Muscle of leg (tissue), 11 donors: ENCODE data around the gene CDK10. TPM values are rescaled to one million over a fixed set of nuclear protein-coding genes. Genes with fewer than 3 reads are reported as not detected.
A peak's percentile ranks its signal among the peaks of the same experiment; 100 is the strongest.

Source experiments
- DNase-seq: peaks from one replicate; pipeline ENCODE4 v3.0.0; 2013
- H3K27ac ChIP-seq: one replicate; pipeline ENCODE4 v1.5.1; 2013; ENCODE audit warnings: mild to moderate bottlenecking, low read length, control low read depth
- H3K27me3 ChIP-seq: one replicate; pipeline ENCODE4 v1.6.1; 2013; ENCODE audit warnings: low read length; ENCODE audit not compliant: control insufficient read depth, insufficient read depth
- H3K36me3 ChIP-seq: one replicate; pipeline ENCODE4 v1.6.1; 2013; ENCODE audit warnings: low read length; ENCODE audit not compliant: control insufficient read depth, insufficient read depth
- H3K4me1 ChIP-seq: one replicate; pipeline ENCODE4 v1.6.1; 2013; ENCODE audit warnings: low read length; ENCODE audit not compliant: control insufficient read depth, insufficient read depth
- H3K4me3 ChIP-seq: one replicate; pipeline ENCODE4 v1.5.1; 2013; ENCODE audit warnings: low read length, control low read depth
- H3K9me3 ChIP-seq: replicated peaks from 2 replicates; pipeline ENCODE4 v1.6.1; 2013; ENCODE audit warnings: low read depth, low read length; ENCODE audit not compliant: control insufficient read depth
- WGBS: methylation state at CpG from one replicate; pipeline ENCODE4 v1.1.5; 2013; ENCODE audit warnings: missing lambda C conversion rate; ENCODE audit not compliant: insufficient coverage; 5-methylcytosine and 5-hydroxymethylcytosine counted together
- polyA plus RNA-seq, 8 donors: library from polyadenylated mRNA; unstranded; fragments of 120-200 nt; gene quantifications; one replicate each; pipeline versions ENCODE4 v1.2.1 to v1.2.3, GENCODE V29; 2013; ENCODE audit warnings: inconsistent platforms in 1 of 8, low replicate concordance in 1 of 8; ENCODE audit not compliant: insufficient read length in 8 of 8, insufficient read depth in 1 of 8
- total RNA-seq: library from RNA; stranded (reverse); fragments of 120-200 nt; gene quantifications from one replicate; pipeline ENCODE4 v1.2.4, GENCODE V29; 2013

The CDK10 gene
- total and polyA plus RNA-seq, 9 donors = 44.4 to 65.0 (median 53.9) TPM

DNA sequence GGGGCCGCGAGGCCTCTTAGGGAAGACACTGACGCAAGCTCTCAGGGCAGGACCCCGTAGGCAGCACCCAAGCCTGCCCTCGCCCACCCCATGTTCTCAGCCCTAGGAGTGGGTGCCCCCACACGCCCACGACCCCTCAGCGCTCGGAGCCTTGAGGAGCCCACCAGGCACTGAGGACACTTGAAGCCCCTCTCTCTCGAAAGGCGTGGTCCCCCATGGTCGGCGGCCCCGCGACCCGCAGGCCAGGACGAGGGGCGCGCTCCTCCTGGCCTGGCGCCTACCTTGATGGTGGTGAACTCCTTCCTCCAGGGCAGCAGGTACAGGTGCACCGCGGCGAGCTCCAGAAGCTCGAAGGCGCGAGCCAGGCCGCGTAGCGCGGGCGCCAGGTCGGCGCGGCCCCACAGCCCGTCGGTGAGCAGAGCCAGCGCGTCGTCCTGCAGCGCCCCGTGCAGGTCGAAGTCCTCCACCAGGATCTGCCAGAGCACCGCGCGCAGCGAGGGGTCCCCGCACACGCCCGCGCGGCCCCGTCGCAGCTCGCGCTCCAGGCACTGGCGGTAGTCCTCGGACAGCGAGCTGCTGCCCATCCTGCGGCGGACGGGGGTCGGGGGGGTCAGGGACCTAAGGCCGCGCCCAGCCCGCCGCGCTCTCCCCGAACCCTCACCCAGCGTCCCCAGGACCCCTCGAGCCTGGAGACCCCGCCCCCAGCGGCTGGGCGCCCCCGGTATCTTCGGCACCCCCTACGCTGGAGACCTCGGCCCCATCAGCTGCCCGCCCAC is 14.3 kb downstream of the CDK10 start:
- DNase-seq = peak; percentile 65
- 2% methylated on average over 73 of the region's 78 CpGs for WGBS
- H3K4me1 ChIP-seq = peaks cover 50% of the 10 kb centered on the region

DNA sequence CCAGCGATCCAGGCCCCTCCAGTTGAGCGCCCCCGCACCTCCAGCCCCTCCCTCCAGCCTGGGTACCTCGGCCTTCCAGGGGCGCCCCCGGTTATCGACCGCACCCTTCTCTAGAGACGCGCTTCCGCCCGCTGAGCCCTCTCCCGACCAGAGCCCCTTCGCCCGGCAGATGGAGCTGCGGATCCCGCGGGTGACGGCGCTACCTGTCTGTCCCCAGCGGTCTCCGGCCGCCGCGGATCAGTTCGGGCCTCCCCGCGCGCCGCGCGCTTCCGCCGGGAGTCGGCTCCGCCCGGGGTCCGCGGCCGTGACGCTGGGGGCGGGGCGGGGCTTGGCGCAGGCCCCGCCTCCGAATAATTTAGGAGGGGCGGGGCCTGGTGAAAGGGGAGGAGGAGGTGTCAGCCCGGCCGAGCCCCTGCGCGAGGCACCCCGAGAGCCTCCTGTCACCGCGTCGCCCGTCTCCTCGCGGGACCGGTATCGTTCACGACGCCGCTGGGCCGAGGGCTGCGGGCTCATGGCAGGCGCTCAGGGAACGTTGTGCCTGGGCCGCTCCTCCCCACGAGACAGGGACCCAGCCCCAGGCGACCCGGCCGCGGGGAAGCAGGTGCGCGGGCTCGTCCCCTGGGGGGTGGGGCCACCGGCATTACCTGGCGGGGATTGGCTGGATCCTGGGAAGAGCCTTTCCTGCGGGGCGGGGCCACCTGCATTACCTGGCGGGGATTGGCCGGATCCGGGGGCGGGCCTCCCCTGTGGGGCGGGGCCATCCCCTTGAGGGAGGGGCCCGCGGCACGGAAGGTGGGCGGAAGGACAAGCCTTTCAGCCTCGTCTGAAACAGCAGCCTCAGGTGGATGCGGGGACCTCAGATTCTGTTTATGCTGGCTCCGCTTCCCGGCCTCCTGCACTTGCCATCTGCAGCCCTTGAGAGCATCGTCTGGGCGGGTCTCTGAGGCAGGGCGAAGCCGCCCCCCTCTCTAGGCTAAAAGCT is 15.2 kb downstream of the CDK10 start, which contains the start of gene SPATA2L:
SPATA2L (minus strand) TSS at position 281 of the 982 bp plus-strand sequence. CDS start 473 bp downstream, outside the sequence.
- Histone ChIP-seq H3K27me3 (peaks cover 27% of the 10 kb centered on the region), H3K9me3 (no peaks in the 10 kb centered on the region), H3K4me1 (peaks cover 47% of the 10 kb centered on the region), H3K27ac (peak within 1 kb of the TSS; percentile 67), H3K36me3 (no peaks in the 10 kb centered on the region), H3K4me3 (peak within 1 kb of the TSS; percentile 68)
- under 1% methylated on average over 97 of the region's 97 CpGs for WGBS
- DNase-seq = peak; percentile 86

More for the DNA sequence above, 14.3 kb downstream of the CDK10 start:
- peak overlapping the region; percentile 68 for H3K4me3 ChIP-seq
- peaks cover 27% of the 10 kb centered on the region for H3K27me3 ChIP-seq
- H3K36me3 ChIP-seq = no peaks in the 10 kb centered on the region
- no peaks in the 10 kb centered on the region for H3K9me3 ChIP-seq
- H3K27ac ChIP-seq = peak overlapping the region; percentile 67

DNA sequence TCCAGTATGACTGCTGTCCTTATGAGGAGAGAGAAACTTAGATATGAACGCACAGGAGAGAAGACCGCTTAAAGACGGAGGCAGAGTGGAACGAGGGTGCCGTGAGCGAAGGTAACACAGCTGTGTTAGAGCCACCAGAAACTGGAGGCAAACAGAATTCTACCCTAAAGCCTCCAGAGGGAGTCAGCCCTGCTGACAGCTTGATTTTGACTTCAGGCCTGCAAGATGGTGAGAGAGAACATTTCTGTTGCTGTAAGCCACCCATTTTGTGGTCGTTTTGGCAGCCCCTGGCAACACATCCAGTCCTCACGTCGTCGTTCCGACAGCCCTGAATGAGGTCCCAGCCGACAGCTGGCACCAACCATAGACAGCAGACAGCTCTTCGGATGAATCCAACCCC is 17.8 kb downstream of the CDK10 start:
- H3K27ac ChIP-seq = no peak overlapping the region
- peaks cover 2% of the 10 kb centered on the region for H3K36me3 ChIP-seq
- peaks cover 27% of the 10 kb centered on the region for H3K27me3 ChIP-seq
- H3K4me1 ChIP-seq = peaks cover 43% of the 10 kb centered on the region
- WGBS = 91% methylated on average over 7 of the region's 13 CpGs
- H3K4me3 ChIP-seq = no peak overlapping the region
- H3K9me3 ChIP-seq = no peaks in the 10 kb centered on the region
- no peak for DNase-seq

DNA sequence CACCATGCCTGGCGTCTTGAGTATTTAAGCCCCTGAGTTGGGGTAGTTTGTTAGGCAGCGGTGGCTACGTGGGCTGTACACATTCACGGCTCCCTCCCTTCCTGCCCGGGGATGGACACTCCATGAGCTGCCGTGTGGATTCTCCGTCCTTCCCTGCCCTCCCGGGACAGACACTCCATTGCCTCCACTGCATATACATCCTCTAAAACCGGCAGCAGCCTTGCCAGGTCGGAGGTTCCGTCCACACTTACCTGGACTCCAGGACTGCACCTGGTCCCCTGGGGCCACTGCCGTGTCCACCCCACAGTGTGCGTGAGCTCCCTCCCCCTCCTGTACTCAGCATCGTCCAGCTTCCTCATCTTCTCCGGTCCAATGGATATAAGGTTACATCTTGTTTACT is 18.5 kb downstream of the CDK10 start:
- DNase-seq = no peak
- WGBS = 66% methylated on average over 10 of the region's 15 CpGs
- H3K27me3 ChIP-seq = peaks cover 27% of the 10 kb centered on the region
- peaks cover 7% of the 10 kb centered on the region for H3K36me3 ChIP-seq
- no peak overlapping the region for H3K4me3 ChIP-seq
- no peaks in the 10 kb centered on the region for H3K9me3 ChIP-seq
- H3K27ac ChIP-seq = no peak overlapping the region
- H3K4me1 ChIP-seq = peaks cover 41% of the 10 kb centered on the region

DNA sequence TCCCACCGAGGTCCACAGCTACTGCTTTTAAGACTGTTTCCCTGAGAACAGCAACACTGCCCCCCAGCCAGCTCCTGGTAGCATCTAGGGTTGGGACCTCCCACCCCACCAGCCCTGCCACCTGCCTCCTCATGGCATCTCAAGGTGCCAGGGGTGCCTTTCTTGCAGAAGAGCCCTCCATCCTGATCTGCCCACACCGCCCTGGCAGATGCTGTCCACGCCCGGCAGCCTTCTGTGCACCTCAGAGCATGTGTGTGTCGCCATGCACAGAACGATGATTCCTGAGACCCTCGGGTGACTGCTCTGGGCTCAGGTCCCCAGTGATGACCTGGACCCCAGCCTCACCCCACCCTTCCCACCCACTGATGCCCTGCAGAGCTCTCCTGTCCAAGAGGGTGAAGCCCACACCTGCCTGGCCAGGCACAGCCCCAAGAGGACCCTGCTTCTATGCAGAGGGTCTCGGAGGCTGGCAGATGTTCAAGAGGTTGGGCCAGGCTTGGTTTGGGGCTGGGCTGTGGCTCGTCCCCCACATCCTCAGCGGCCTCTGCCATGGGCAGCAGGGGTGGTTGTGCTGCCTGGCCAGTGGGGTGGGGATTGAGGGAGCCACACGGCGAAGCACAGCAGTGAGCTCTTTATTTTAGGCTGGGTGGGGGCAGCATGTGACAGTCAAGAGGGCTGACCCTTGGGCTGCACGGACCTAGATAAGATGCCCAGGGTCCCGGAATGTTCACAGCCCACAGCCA is 20.2 kb downstream of the CDK10 start:
- DNase-seq = no peak
- Histone ChIP-seq H3K36me3 (peaks cover 7% of the 10 kb centered on the region), H3K27me3 (peaks cover 27% of the 10 kb centered on the region), H3K4me1 (peaks cover 27% of the 10 kb centered on the region), H3K4me3 (no peak overlapping the region), H3K9me3 (no peaks in the 10 kb centered on the region), H3K27ac (no peak overlapping the region)
- WGBS = 79% methylated on average over 12 of the region's 14 CpGs

DNA sequence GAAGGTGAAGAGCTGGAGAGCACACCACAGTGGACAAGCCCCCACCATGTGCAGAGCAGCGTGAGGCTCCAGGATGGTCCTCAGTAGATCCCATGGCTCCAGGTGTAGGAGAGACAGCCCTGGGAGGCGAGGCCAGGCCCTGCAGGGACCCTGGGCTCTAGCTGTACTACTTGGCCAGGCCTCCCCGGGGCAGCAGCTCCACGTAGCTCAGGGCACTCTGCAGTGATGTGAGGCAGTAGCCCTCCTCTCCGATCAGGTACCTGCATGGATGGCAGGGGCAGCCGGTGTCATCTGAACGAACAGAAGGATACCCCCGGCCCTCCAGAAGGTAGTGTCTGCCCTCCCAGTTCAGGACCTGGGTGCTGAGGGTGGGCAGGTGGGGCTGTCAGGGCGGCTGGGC is 21.2 kb downstream of the CDK10 start:
- no peak for DNase-seq
- peaks cover 7% of the 10 kb centered on the region for H3K36me3 ChIP-seq
- peaks cover 27% of the 10 kb centered on the region for H3K4me1 ChIP-seq
- H3K27me3 ChIP-seq = peaks cover 27% of the 10 kb centered on the region
- WGBS = 85% methylated on average over 9 of the region's 9 CpGs
- no peaks in the 10 kb centered on the region for H3K9me3 ChIP-seq
- no peak overlapping the region for H3K4me3 ChIP-seq
- no peak overlapping the region for H3K27ac ChIP-seq

DNA sequence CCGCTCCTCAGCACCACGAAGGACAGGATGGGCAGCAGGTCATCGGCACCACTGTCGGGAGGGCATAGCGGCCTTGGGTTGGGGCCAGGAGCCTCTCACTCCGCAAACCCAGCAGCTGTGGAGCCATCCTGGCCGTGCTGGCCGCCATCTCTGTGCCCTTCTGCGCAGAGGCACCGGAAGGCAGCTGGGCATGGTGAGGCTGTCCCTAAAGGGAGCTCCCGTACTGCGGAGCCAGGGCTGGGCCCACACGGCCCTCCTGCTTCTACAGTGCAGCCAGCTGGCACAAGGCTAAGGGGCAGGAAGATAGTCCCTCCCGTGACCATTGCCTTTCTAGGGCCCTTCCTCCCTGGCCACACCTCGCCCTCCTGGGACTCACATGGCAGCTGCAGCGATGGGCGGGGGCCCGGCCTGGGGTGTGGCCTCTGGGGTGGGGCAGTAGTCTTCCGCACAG is 22.0 kb downstream of the CDK10 start:
- Histone ChIP-seq H3K36me3 (peaks cover 7% of the 10 kb centered on the region), H3K27me3 (peaks cover 24% of the 10 kb centered on the region), H3K27ac (peak overlapping the region; percentile 20), H3K4me3 (no peak overlapping the region), H3K9me3 (no peaks in the 10 kb centered on the region), H3K4me1 (peaks cover 27% of the 10 kb centered on the region)
- 76% methylated on average over 17 of the region's 19 CpGs for WGBS
- no peak for DNase-seq

DNA sequence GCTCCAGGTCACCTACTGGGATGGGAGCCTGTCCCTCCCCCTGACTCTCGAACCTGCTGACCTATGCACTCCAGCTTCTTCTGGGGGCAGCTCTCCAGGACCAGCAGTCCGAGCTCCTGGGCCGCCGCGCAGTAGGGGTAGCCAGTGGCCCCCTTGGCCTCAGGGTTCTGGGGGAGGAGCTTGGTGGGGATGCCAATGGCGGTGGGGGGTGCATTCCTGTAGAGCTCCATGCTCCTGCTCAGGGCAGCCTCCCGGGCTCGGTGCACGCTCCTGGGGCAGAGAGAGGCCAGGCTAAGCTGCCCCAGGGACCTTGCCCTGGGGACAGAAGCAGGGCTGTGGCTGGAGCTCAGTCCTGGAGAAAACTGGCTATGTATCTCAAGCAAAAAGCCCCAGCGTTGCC is 22.7 kb downstream of the CDK10 start:
- Histone ChIP-seq H3K27me3 (peaks cover 22% of the 10 kb centered on the region), H3K9me3 (no peaks in the 10 kb centered on the region), H3K4me3 (no peak overlapping the region), H3K27ac (no peak overlapping the region), H3K36me3 (peaks cover 7% of the 10 kb centered on the region), H3K4me1 (peaks cover 27% of the 10 kb centered on the region)
- 81% methylated on average over 5 of the region's 10 CpGs for WGBS
- DNase-seq = no peak

DNA sequence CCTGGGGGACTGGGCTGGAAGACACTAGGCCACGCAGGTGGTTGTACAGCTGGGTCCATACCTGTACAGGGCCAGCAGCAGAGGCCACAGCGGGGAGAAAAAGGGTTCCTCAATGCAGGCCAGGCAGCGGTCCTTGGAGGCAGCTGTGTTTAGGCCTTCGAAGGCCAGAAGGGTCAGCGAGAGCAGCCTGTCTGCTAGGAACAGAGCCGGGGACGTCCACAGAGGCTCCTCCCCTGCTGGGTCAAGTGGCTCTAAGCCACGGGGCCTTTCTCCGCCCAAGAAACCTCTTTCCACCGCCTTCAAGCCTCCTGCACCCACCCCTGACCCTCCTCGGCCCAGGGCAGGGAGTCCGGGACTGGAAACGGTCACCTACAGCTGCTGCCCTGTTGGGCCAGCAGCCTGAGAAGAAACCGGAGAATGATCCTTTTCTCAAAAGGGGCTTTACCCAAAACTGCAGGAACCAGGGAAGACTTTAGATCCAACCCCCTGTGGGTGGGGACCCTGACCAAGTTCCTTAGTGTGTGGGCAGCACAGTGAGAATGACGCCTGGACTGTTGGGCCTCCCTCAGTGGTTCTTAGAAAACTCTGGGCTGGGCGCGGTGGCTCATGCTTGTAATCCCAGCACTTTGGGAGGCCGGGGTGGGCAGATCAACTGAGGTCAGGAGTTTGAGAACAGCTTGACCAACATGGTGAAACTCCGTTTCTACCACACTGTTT is 23.4 kb downstream of the CDK10 start:
- H3K4me3 ChIP-seq = no peak overlapping the region
- peaks cover 27% of the 10 kb centered on the region for H3K4me1 ChIP-seq
- no peak for DNase-seq
- H3K27me3 ChIP-seq = peaks cover 16% of the 10 kb centered on the region
- peaks cover 7% of the 10 kb centered on the region for H3K36me3 ChIP-seq
- no peak overlapping the region for H3K27ac ChIP-seq
- no peaks in the 10 kb centered on the region for H3K9me3 ChIP-seq
- WGBS = 76% methylated on average over 19 of the region's 19 CpGs
